ENCODE results near the gene GALK2. TPM values are rescaled to one million over a fixed set of nuclear protein-coding genes. Genes with fewer than 3 reads are reported as not detected.

The GALK2 gene
- total and polyA plus RNA-seq, 3 donors from 2014 or later, result 21.8 to 29.9 (median 25.6) TPM

GRCh38 chr15:49278751-49279150 is 108.7 kb downstream of the GALK2 start:
- intact Hi-C loops (cut with DNase I; ENCODE audit: low total_unique reads), result no loop called here
- Histone ChIP-seq H3K9me3 (no peaks in the 10 kb centered on the region), H3K4me3 (no peak overlapping the region), H3K4me1 (no peaks in the 10 kb centered on the region), H3K36me3 (ENCODE audit: low read depth, missing control alignments) (no peaks in the 10 kb centered on the region), H3K27ac (no peak overlapping the region), H3K27me3 (no peaks in the 10 kb centered on the region)
- TF ChIP-seq POLR2A (IDR thresholded peaks at IDR 0.05) (no peak), CTCF (IDR thresholded peaks at IDR 0.05) (no peak)
- 89 to 91% methylated on average over 5 of the region's 5 CpGs for WGBS, 2 donors
- no peak for DNase-seq

- Histone ChIP-seq H3K27ac (no peak overlapping the region), H3K4me3 (no peak overlapping the region), H3K9me3 (no peaks in the 10 kb centered on the region), H3K36me3 (ENCODE audit: low read depth, missing control alignments) (no peaks in the 10 kb centered on the region), H3K27me3 (no peaks in the 10 kb centered on the region), H3K4me1 (no peaks in the 10 kb centered on the region)
- intact Hi-C loops (cut with DNase I; ENCODE audit: low total_unique reads), result no loop called here
- DNase-seq, result no peak
- WGBS, 2 donors, result 89 to 94% methylated on average over 4 of the region's 4 CpGs
- no peak for TF ChIP-seq POLR2A (IDR thresholded peaks at IDR 0.05)
Observed at GRCh38 chr15:49279521-49280456, 109.7 kb downstream of the GALK2 start.

- Histone ChIP-seq H3K9me3 (no peaks in the 10 kb centered on the region), H3K27me3 (no peaks in the 10 kb centered on the region), H3K36me3 (ENCODE audit: low read depth, missing control alignments) (no peaks in the 10 kb centered on the region), H3K4me3 (no peak overlapping the region), H3K4me1 (no peaks in the 10 kb centered on the region), H3K27ac (no peak overlapping the region)
- 83 to 95% methylated on average over 1 of the region's 1 CpG for WGBS, 2 donors
- intact Hi-C loops (cut with DNase I; ENCODE audit: low total_unique reads), result no loop called here
- DNase-seq, result no peak
- TF ChIP-seq POLR2A (IDR thresholded peaks at IDR 0.05) (no peak), CTCF (IDR thresholded peaks at IDR 0.05) (no peak)
Observed at GRCh38 chr15:49282366-49282765, 112.3 kb downstream of the GALK2 start.

GRCh38 chr15:49286649-49287404 is 116.8 kb downstream of the GALK2 start:
- WGBS, 2 donors, result 64 to 70% methylated on average over 4 of the region's 4 CpGs
- Histone ChIP-seq H3K4me3 (no peak overlapping the region), H3K27me3 (no peaks in the 10 kb centered on the region), H3K9me3 (no peaks in the 10 kb centered on the region), H3K36me3 (ENCODE audit: low read depth, missing control alignments) (no peaks in the 10 kb centered on the region), H3K27ac (peak overlapping the region in 1 of 2 donors; percentile 51), H3K4me1 (no peaks in the 10 kb centered on the region)
- TF ChIP-seq CTCF (IDR thresholded peaks at IDR 0.05) (no peak), POLR2A (IDR thresholded peaks at IDR 0.05) (no peak)
- intact Hi-C loops (cut with DNase I; ENCODE audit: low total_unique reads), result no loop called here
- DNase-seq, result no peak

GRCh38 chr15:49287481-49287880 is 117.4 kb downstream of the GALK2 start:
- no peak for TF ChIP-seq CTCF (IDR thresholded peaks at IDR 0.05)
- no peak for TF ChIP-seq POLR2A (IDR thresholded peaks at IDR 0.05)
- DNase-seq, result no peak
- no peak overlapping the region for H3K4me3 ChIP-seq
- no peaks in the 10 kb centered on the region for H3K36me3 ChIP-seq (ENCODE audit: low read depth, missing control alignments)
- no peaks in the 10 kb centered on the region for H3K27me3 ChIP-seq
- H3K27ac ChIP-seq, result peak overlapping the region in 1 of 2 donors; percentile 4
- H3K9me3 ChIP-seq, result no peaks in the 10 kb centered on the region
- no peaks in the 10 kb centered on the region for H3K4me1 ChIP-seq
- intact Hi-C loops (cut with DNase I; ENCODE audit: low total_unique reads), result no loop called here
